Measurements from ENCODE around the gene PRRC2B.

PRRC2B gene

GRCh38 chr9:131491001-131491710, 97.3 kb downstream of the PRRC2B start:
- H3K27ac ChIP-seq: no peak overlapping the region
- no peak for TF ChIP-seq CTCF (IDR thresholded peaks at IDR 0.05)
- H3K27me3 ChIP-seq: no peaks in the 10 kb centered on the region
- no peak overlapping the region for H3K4me3 ChIP-seq (ENCODE audit: low read depth in 1 of 2, low read length in 1 of 2)
- H3K4me1 ChIP-seq (ENCODE audit: control insufficient read depth in 1 of 2, insufficient read depth in 1 of 2, low read depth in 1 of 2, low read length in 1 of 2): no peaks in the 10 kb centered on the region
- H3K36me3 ChIP-seq: peaks cover 100% of the 10 kb centered on the region
- H3K9me3 ChIP-seq: no peaks in the 10 kb centered on the region

- H3K4me1 ChIP-seq (ENCODE audit: control insufficient read depth in 1 of 2, insufficient read depth in 1 of 2, low read depth in 1 of 2, low read length in 1 of 2): no peaks in the 10 kb centered on the region
- H3K27ac ChIP-seq: no peak overlapping the region
- H3K27me3 ChIP-seq: no peaks in the 10 kb centered on the region
- H3K9me3 ChIP-seq: no peaks in the 10 kb centered on the region
- no peak overlapping the region for H3K4me3 ChIP-seq (ENCODE audit: low read depth in 1 of 2, low read length in 1 of 2)
- no peak for TF ChIP-seq CTCF (IDR thresholded peaks at IDR 0.05)
- H3K36me3 ChIP-seq: peaks cover 100% of the 10 kb centered on the region
These were observed 98.2 kb downstream of the PRRC2B start for GRCh38 chr9:131492070-131492469.

GRCh38 chr9:131494296-131494870, 100.5 kb downstream of the PRRC2B start:
- Histone ChIP-seq H3K4me1 (ENCODE audit: control insufficient read depth in 1 of 2, insufficient read depth in 1 of 2, low read depth in 1 of 2, low read length in 1 of 2) (no peaks in the 10 kb centered on the region), H3K9me3 (no peaks in the 10 kb centered on the region), H3K36me3 (peaks cover 97% of the 10 kb centered on the region), H3K27me3 (no peaks in the 10 kb centered on the region), H3K4me3 (ENCODE audit: low read depth in 1 of 2, low read length in 1 of 2) (no peak overlapping the region), H3K27ac (no peak overlapping the region)
- TF ChIP-seq CTCF (IDR thresholded peaks at IDR 0.05): no peak

- Histone ChIP-seq H3K36me3 (peaks cover 87% of the 10 kb centered on the region), H3K4me1 (ENCODE audit: control insufficient read depth in 1 of 2, insufficient read depth in 1 of 2, low read depth in 1 of 2, low read length in 1 of 2) (no peaks in the 10 kb centered on the region), H3K4me3 (ENCODE audit: low read depth in 1 of 2, low read length in 1 of 2) (no peak overlapping the region), H3K9me3 (no peaks in the 10 kb centered on the region), H3K27me3 (no peaks in the 10 kb centered on the region), H3K27ac (no peak overlapping the region)
- no peak for TF ChIP-seq CTCF (IDR thresholded peaks at IDR 0.05)
These were observed 101.9 kb downstream of the PRRC2B start for GRCh38 chr9:131495785-131496184.

GRCh38 chr9:131496844-131497405, 103.0 kb downstream of the PRRC2B start:
- no peak overlapping the region for H3K27ac ChIP-seq
- H3K9me3 ChIP-seq: no peaks in the 10 kb centered on the region
- H3K4me1 ChIP-seq (ENCODE audit: control insufficient read depth in 1 of 2, insufficient read depth in 1 of 2, low read depth in 1 of 2, low read length in 1 of 2): peaks cover 0 to under 1% of the 10 kb centered on the region in 2 experiments
- H3K27me3 ChIP-seq: no peaks in the 10 kb centered on the region
- H3K36me3 ChIP-seq: peaks cover 76% of the 10 kb centered on the region
- no peak overlapping the region for H3K4me3 ChIP-seq (ENCODE audit: low read depth in 1 of 2, low read length in 1 of 2)
- no peak for TF ChIP-seq CTCF (IDR thresholded peaks at IDR 0.05)

Data from neutrophil (primary cell).